ENCODE results near the gene FER. TPM values are rescaled to one million over a fixed set of nuclear protein-coding genes. Genes with fewer than 3 reads are reported as not detected.
"Not testable (repeated sequence)": the region's sequence is repeated elsewhere in the genome, so short reads cannot be mapped to it uniquely, and the experiment has no call there.

Gene FER
- total RNA-seq, 2 experiments from 2014 or later, result 9.4 to 10.0 TPM

GRCh38 chr5:108793207-108793606 is 45.5 kb downstream of the FER start:
- ChIA-PET POLR2A (no interaction called here), CTCF (ENCODE audit: unreplicated experiment) (no interaction called here)
- no peak overlapping the region for H3K27ac ChIP-seq (ENCODE audit: low read depth, low read length, poor library complexity, severe bottlenecking)
- no peak overlapping the region for H3K4me2 ChIP-seq (ENCODE audit: low read length)
- no TSS peak for BruUV-seq (replicated peaks)
- DNase-seq (ENCODE audit: low spot score), result no peak
- no peaks in the 10 kb centered on the region for H3K36me3 ChIP-seq (ENCODE audit: insufficient read depth, low read length)
- no peak overlapping the region for H2AFZ ChIP-seq (ENCODE audit: low read length)
- no peaks in the 10 kb centered on the region for H4K20me1 ChIP-seq (ENCODE audit: insufficient read depth, low read length)
- no peak for TF ChIP-seq CTCF (conservative IDR thresholded peaks at IDR 0.05; ENCODE audit: low read length)
- no peak for TF ChIP-seq EZH2phosphoT487 (IDR thresholded peaks at IDR 0.05; ENCODE audit: borderline replicate concordance, low read depth, low read length)
- H3K79me2 ChIP-seq (ENCODE audit: insufficient read depth, low read depth, low read length), result no peaks in the 10 kb centered on the region
- H3K4me1 ChIP-seq (ENCODE audit: insufficient read depth, low read length, poor library complexity, severe bottlenecking), result no peaks in the 10 kb centered on the region
- H3K9me3 ChIP-seq (ENCODE audit: low read length), result no peaks in the 10 kb centered on the region
- no peak overlapping the region for H3K4me3 ChIP-seq (ENCODE audit: low read depth, low read length, poor library complexity, severe bottlenecking)
- intact Hi-C loops (cut with micrococcal nuclease; ENCODE audit: unreplicated experiment), result no loop called here
- no peaks in the 10 kb centered on the region for H3K9me2 ChIP-seq (ENCODE audit: insufficient read depth, low read length)

- H4K20me1 ChIP-seq (ENCODE audit: insufficient read depth, low read length); H2AFZ ChIP-seq (ENCODE audit: low read length); H3K27ac ChIP-seq (ENCODE audit: low read depth, low read length, poor library complexity, severe bottlenecking); BruUV-seq (replicated peaks); H3K4me1 ChIP-seq (ENCODE audit: insufficient read depth, low read length, poor library complexity, severe bottlenecking); POLR2A ChIA-PET; intact Hi-C loops (cut with micrococcal nuclease; ENCODE audit: unreplicated experiment); H3K79me2 ChIP-seq (ENCODE audit: insufficient read depth, low read depth, low read length); H3K9me3 ChIP-seq (ENCODE audit: low read length); H3K4me3 ChIP-seq (ENCODE audit: low read depth, low read length, poor library complexity, severe bottlenecking); DNase-seq (ENCODE audit: low spot score); H3K36me3 ChIP-seq (ENCODE audit: insufficient read depth, low read length); H3K4me2 ChIP-seq (ENCODE audit: low read length); H3K9me2 ChIP-seq (ENCODE audit: insufficient read depth, low read length); CTCF ChIA-PET (ENCODE audit: unreplicated experiment): not testable (repeated sequence)
These were observed 46.7 kb downstream of the FER start for GRCh38 chr5:108794349-108794748.

- Histone ChIP-seq H3K4me1 (ENCODE audit: insufficient read depth, low read length, poor library complexity, severe bottlenecking) (no peaks in the 10 kb centered on the region), H3K79me2 (ENCODE audit: insufficient read depth, low read depth, low read length) (no peaks in the 10 kb centered on the region), H3K4me3 (ENCODE audit: low read depth, low read length, poor library complexity, severe bottlenecking) (no peak overlapping the region), H2AFZ (ENCODE audit: low read length) (no peak overlapping the region), H3K9me2 (ENCODE audit: insufficient read depth, low read length) (no peaks in the 10 kb centered on the region), H3K9me3 (ENCODE audit: low read length) (no peaks in the 10 kb centered on the region), H3K4me2 (ENCODE audit: low read length) (no peak overlapping the region), H3K27ac (ENCODE audit: low read depth, low read length, poor library complexity, severe bottlenecking) (no peak overlapping the region), H4K20me1 (ENCODE audit: insufficient read depth, low read length) (no peaks in the 10 kb centered on the region), H3K36me3 (ENCODE audit: insufficient read depth, low read length) (no peaks in the 10 kb centered on the region)
- DNase-seq (ENCODE audit: low spot score), result no peak
- intact Hi-C loops (cut with micrococcal nuclease; ENCODE audit: unreplicated experiment), result no loop called here
- no peak for TF ChIP-seq EZH2phosphoT487 (IDR thresholded peaks at IDR 0.05; ENCODE audit: borderline replicate concordance, low read depth, low read length)
- no peak for TF ChIP-seq CTCF (conservative IDR thresholded peaks at IDR 0.05; ENCODE audit: low read length)
- ChIA-PET CTCF (ENCODE audit: unreplicated experiment) (no interaction called here), POLR2A (no interaction called here)
- no TSS peak for BruUV-seq (replicated peaks)
These were observed 49.7 kb downstream of the FER start for GRCh38 chr5:108797396-108797795.

Data from OCI-LY7 (cell line).